Left lung (tissue), 10 donors: Measurements from ENCODE around the gene MAGEB17. TPM values are rescaled to one million over a fixed set of nuclear protein-coding genes. Genes with fewer than 3 reads are reported as not detected.
"Not testable (repeated sequence)": the region's sequence is repeated elsewhere in the genome, so short reads cannot be mapped to it uniquely, and the experiment has no call there.

Source experiments
- ATAC-seq: fragments of 200-7000 bp; cut with Tn5 transposase; one replicate; pipeline ENCODE4 v1.9.1; 2020; ENCODE audit warnings: moderate library complexity
- DNase-seq, 4 donors: peaks; one replicate each; pipeline ENCODE4 v3.0.0-alpha.2; 2013 to 2020
- H3K27ac ChIP-seq, 2 donors: fragments of 200-600 bp; sonication (generic) in 1 of 2; one replicate each; pipeline versions ENCODE4 v1.5.0 to v1.8.0; 2020 to 2021
- H3K27me3 ChIP-seq, 2 donors: fragments of 200-600 bp; sonication (generic) in 1 of 2; one replicate each; pipeline versions ENCODE4 v1.5.0 to v1.8.0; 2020 to 2021
- H3K36me3 ChIP-seq, 2 donors: fragments of 200-600 bp; sonication (generic) in 1 of 2; one replicate each; pipeline versions ENCODE4 v1.5.0 to v1.8.0; 2020 to 2021
- H3K4me1 ChIP-seq, 2 donors: fragments of 200-600 bp; one replicate each; pipeline ENCODE4 v1.8.0; 2021
- H3K4me3 ChIP-seq, 2 donors: fragments of 200-600 bp; sonication (generic) in 1 of 2; one replicate each; pipeline versions ENCODE4 v1.5.0 to v1.8.0; 2020 to 2021; ENCODE audit warnings: mild to moderate bottlenecking in 1 of 2
- H3K9me3 ChIP-seq, 2 donors: fragments of 200-600 bp; sonication (generic) in 1 of 2; one replicate each; pipeline versions ENCODE4 v1.5.0 to v1.8.0; 2020 to 2021
- CTCF ChIP-seq, 2 donors: fragments of 200-600 bp; sonication (generic) in 1 of 2; IDR thresholded peaks; one replicate each; pipeline versions ENCODE4 v1.5.0 to v1.8.0; 2021; ENCODE audit warnings: antibody characterized with exemption in 2 of 2
- intact Hi-C, 2 donors: fragments of 100-400 bp; cut with DNase I; formaldehyde crosslinking; loops; one replicate each; pipeline versions ENCODE4 v1.11.2 to v1.14.2; 2022
- polyA plus RNA-seq, 6 donors: library from polyadenylated mRNA; unstranded; fragments of 120-200 nt; gene quantifications; one replicate each; pipeline ENCODE4 v1.2.1, GENCODE V29; 2013; ENCODE audit not compliant: insufficient read length in 6 of 6
- total RNA-seq, 2 donors: library from RNA; stranded (reverse); fragmentation: NEBNext Ultra II Directional; extraction: Animal tissue kit (Norgen Biotek cat#: 25700); gene quantifications; one replicate each; pipeline ENCODE4 v1.2.1, GENCODE V29; 2021
- donor health status: DM: no; HTN: yes; CAD: no.
- donor health status: DM: no; HTN: no; CAD: no.

The MAGEB17 gene
- total and polyA plus RNA-seq, 8 donors, result 0.11 TPM; not detected in 7

DNA sequence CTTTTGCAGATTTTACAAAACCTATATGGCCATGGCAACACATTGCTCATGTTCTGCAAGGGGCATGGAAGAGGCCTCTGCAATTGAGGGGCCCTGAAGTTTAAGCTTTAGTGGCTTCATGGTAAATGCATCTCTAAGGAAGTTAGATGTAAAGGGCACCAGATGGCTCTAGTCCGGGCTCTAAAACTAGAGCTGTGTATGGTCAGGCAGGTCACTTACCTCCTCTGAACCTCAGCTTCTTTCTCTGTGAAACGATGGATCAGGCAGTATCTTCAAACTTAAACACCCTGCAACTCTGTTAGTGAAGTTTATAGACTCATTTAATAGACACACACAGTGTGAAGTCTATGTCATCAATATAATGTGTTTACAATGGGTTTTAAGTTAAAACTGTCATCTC is 10.0 kb downstream of the MAGEB17 start:
- H3K27me3 ChIP-seq, result no peaks in the 10 kb centered on the region
- ATAC-seq, result no peak
- intact Hi-C loops, result no loop called here

DNA sequence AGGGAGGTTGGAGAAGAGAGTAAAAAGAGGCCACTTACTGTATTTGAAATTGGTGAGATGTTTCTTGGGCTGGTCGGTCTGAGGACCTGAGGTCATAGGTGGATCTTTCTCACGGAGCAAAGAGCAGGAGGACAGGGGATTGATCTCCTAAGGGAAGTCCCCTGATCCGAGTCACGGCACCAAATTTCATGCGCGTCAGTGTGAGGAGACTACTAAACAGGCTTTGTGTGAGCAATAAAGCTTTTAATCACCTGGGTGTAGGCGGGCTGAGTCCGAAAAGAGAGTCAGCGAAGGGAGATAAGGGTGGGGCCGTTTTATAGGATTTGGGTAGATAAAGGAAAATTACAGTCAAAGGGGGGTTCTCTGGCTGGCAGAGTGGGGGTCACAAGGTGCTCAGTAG is 16.6 kb downstream of the MAGEB17 start:
- H3K27me3 ChIP-seq, H3K4me1 ChIP-seq, ATAC-seq, intact Hi-C loops, H3K36me3 ChIP-seq, H3K9me3 ChIP-seq, DNase-seq, H3K4me3 ChIP-seq, H3K27ac ChIP-seq: not testable (repeated sequence)

More for the DNA sequence above, 10.0 kb downstream of the MAGEB17 start:
- no peak for TF ChIP-seq CTCF (IDR thresholded peaks at IDR 0.05)
- H3K4me1 ChIP-seq, result no peaks in the 10 kb centered on the region
- no peak overlapping the region for H3K27ac ChIP-seq
- H3K9me3 ChIP-seq, result no peaks in the 10 kb centered on the region
- DNase-seq, result no peak
- H3K4me3 ChIP-seq, result no peak overlapping the region
- H3K36me3 ChIP-seq, result no peaks in the 10 kb centered on the region

- H3K4me3 ChIP-seq, result no peak overlapping the region
- no peaks in the 10 kb centered on the region for H3K4me1 ChIP-seq
- no peaks in the 10 kb centered on the region for H3K27me3 ChIP-seq
- intact Hi-C loops, result no loop called here
- no peaks in the 10 kb centered on the region for H3K36me3 ChIP-seq
- H3K27ac ChIP-seq, result no peak overlapping the region
- TF ChIP-seq CTCF (IDR thresholded peaks at IDR 0.05), result no peak
- H3K9me3 ChIP-seq, result no peaks in the 10 kb centered on the region
- ATAC-seq, result peak; percentile 43
- no peak for DNase-seq
These were observed 18.4 kb downstream of the MAGEB17 start for GRCh38 chrX:16185725-16186136.

- DNase-seq (no peak), ATAC-seq (no peak)
- H3K4me1 ChIP-seq, result no peaks in the 10 kb centered on the region
- TF ChIP-seq CTCF (IDR thresholded peaks at IDR 0.05), result no peak
- H3K36me3 ChIP-seq, result no peaks in the 10 kb centered on the region
- no peak overlapping the region for H3K4me3 ChIP-seq
- H3K27ac ChIP-seq, result no peak overlapping the region
- H3K9me3 ChIP-seq, result no peaks in the 10 kb centered on the region
- intact Hi-C loops, result no loop called here
- H3K27me3 ChIP-seq, result no peaks in the 10 kb centered on the region
These were observed 19.2 kb downstream of the MAGEB17 start for GRCh38 chrX:16186380-16187007.

DNA sequence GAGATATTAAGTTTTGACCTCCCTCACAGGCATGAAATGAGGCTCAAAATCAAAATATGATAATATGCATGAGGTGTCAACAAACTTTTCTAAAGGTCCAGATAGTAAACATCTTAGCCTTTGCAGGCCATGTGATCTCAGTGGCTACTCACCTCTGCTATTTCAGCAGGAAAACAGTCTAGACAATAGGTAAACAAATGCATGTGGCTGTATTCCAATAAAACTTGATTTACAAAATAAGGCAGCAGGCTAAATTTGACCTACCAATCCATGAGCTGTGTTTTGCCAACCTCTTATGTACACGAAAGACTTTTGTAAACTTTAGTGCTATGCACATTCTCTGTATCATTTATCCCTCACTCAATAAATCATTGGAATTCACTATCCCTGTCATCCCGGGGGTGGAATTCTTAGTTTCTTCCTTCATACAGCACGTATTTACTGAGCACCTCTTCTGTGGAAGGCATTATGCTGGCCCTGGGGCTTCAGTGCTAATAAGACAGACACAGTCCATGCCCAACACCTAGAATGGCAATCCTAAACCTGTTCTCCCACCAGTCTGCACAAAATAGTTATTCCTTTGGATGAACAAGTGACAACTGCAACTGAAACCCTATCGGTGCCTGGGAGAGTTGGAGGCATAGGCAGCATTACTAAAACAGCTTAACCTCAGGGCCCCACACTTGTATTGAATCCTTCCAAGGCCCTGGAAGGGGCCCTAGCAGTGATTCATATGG is 19.9 kb downstream of the MAGEB17 start:
- Histone ChIP-seq H3K4me3 (no peak overlapping the region), H3K9me3 (no peaks in the 10 kb centered on the region), H3K27me3 (no peaks in the 10 kb centered on the region), H3K36me3 (no peaks in the 10 kb centered on the region), H3K4me1 (no peaks in the 10 kb centered on the region), H3K27ac (no peak overlapping the region)
- no peak for ATAC-seq
- no peak for DNase-seq
- intact Hi-C loops, result no loop called here
- TF ChIP-seq CTCF (IDR thresholded peaks at IDR 0.05), result no peak
